SK-N-SH (cell line): ENCODE measurements around the gene SGPP1. TPM values are rescaled to one million over a fixed set of nuclear protein-coding genes. Genes with fewer than 3 reads are reported as not detected.

ENCODE experiments used
- CTCF ChIA-PET: fragments of 300-600, 350-600 bp; formaldehyde crosslinking; extraction: SDS; loops from one replicate; lab custom pipeline; 2021; lab: Yijun Ruan, JAX
- POLR2A ChIA-PET: fragments of 350-600 bp; sonication (Branson Sonifier 250); formaldehyde crosslinking; extraction: SDS; loops from one replicate; lab custom pipeline; 2020; ENCODE audit warnings: antibody characterized with exemption, inconsistent platforms; lab: Yijun Ruan, JAX
- DNase-seq: peaks from one replicate; pipeline ENCODE4 v3.0.0; 2012
- H2AFZ ChIP-seq: fragments of 200-600 bp; sonication (generic); 2 replicates; pipeline ENCODE4 v1.8.1; 2016; ENCODE audit warnings: antibody characterized with exemption, mild to moderate bottlenecking, low read depth
- H3F3A ChIP-seq: fragments of 200-600 bp; sonication (generic); replicated peaks from 2 replicates; pipeline ENCODE3; 2016; ENCODE audit warnings: antibody characterized with exemption, mild to moderate bottlenecking; ENCODE audit not compliant: insufficient read depth
- H3K27ac ChIP-seq, 2 experiments: fragments of 200-500 bp in 1 of 2; fragments of 200-600 bp in 1 of 2; sonication (Bioruptor generic) in 1 of 2; sonication (generic), shearing (Covaris generic) in 1 of 2; 2 replicates each; pipeline versions ENCODE4 v1.5.1 to v1.6.1; 2014 to 2016; ENCODE audit warnings: low read depth in 2 of 2, inconsistent platforms in 1 of 2, low read length in 1 of 2, mild to moderate bottlenecking in 1 of 2, mixed read lengths in 1 of 2
- H3K27me3 ChIP-seq: fragments of 200-600 bp; sonication (generic), shearing (Covaris generic); 2 replicates; pipeline ENCODE4 v1.6.1; 2016; ENCODE audit warnings: mixed run types; ENCODE audit not compliant: insufficient read depth
- H3K36me3 ChIP-seq, 2 experiments: fragments of 200-500 bp in 1 of 2; fragments of 200-600 bp in 1 of 2; sonication (Bioruptor generic) in 1 of 2; sonication (generic) in 1 of 2; replicated peaks in 1 of 2; 2 replicates each; pipeline versions ENCODE3 to v1.5.1; 2014 to 2016; ENCODE audit warnings: low read length in 1 of 2, mild to moderate bottlenecking in 1 of 2; ENCODE audit not compliant: insufficient read depth in 2 of 2, control insufficient read depth in 1 of 2
- H3K4me1 ChIP-seq, 2 experiments: fragments of 200-500 bp in 1 of 2; fragments of 200-600 bp in 1 of 2; sonication (Bioruptor generic) in 1 of 2; sonication (generic), shearing (Covaris generic) in 1 of 2; 2 replicates each; pipeline versions ENCODE4 v1.5.1 to v1.6.1; 2014 to 2016; ENCODE audit warnings: low read depth in 1 of 2, low read length in 1 of 2, mixed run types in 1 of 2; ENCODE audit not compliant: insufficient read depth in 2 of 2, control insufficient read depth in 1 of 2
- H3K4me2 ChIP-seq: fragments of 200-600 bp; sonication (generic), shearing (Covaris generic); 2 replicates; pipeline ENCODE4 v1.6.1; 2017; ENCODE audit warnings: mixed run types
- H3K4me3 ChIP-seq, 2 experiments: fragments of 200-500 bp in 1 of 2; fragments of 200-600 bp in 1 of 2; sonication (Bioruptor generic) in 1 of 2; sonication (generic), shearing (Covaris generic) in 1 of 2; 2 replicates each; pipeline versions ENCODE4 v1.5.1 to v1.8.1; 2014 to 2016; ENCODE audit warnings: low read depth in 2 of 2, inconsistent platforms in 1 of 2, low read length in 1 of 2, mild to moderate bottlenecking in 1 of 2, mixed read lengths in 1 of 2, moderate library complexity in 1 of 2
- H3K79me2 ChIP-seq: fragments of 200-600 bp; sonication (generic); 2 replicates; pipeline ENCODE4 v1.8.1; 2017; ENCODE audit warnings: mild to moderate bottlenecking; ENCODE audit not compliant: insufficient read depth
- H3K9ac ChIP-seq: fragments of 200-600 bp; sonication (generic); 2 replicates; pipeline ENCODE4 v1.6.1; 2017; ENCODE audit warnings: mixed run types
- H3K9me2 ChIP-seq: fragments of 200-600 bp; sonication (generic); 2 replicates; pipeline ENCODE4 v1.6.1; 2017; ENCODE audit warnings: mixed run types
- H3K9me3 ChIP-seq: fragments of 200-600 bp; sonication (generic); 2 replicates; pipeline ENCODE4 v1.6.1; 2017; ENCODE audit warnings: mixed run types, mild to moderate bottlenecking, moderate library complexity
- H4K20me1 ChIP-seq: fragments of 200-600 bp; sonication (generic); 2 replicates; pipeline ENCODE4 v1.6.1; 2017; ENCODE audit warnings: mild to moderate bottlenecking, mixed run types; ENCODE audit not compliant: insufficient read depth
- CHD2 ChIP-seq: fragments of 150-350 bp; IDR thresholded peaks from 2 replicates; pipeline ENCODE4 v1.6.1; 2018; ENCODE audit warnings: low read length; ENCODE audit not compliant: partially characterized antibody
- ELF1 ChIP-seq: IDR thresholded peaks from 2 replicates; pipeline ENCODE4 v1.4.0; 2012
- EP300 ChIP-seq, 2 experiments: IDR thresholded peaks; 2 replicates each; pipeline versions ENCODE4 v1.4.0 to v1.6.1; 2012; ENCODE audit warnings: borderline replicate concordance in 1 of 2, low read depth in 1 of 2, low read length in 1 of 2
- EZH2phosphoT487 ChIP-seq: fragments of 200-600 bp; sonication (generic); IDR thresholded peaks from 2 replicates; pipeline ENCODE4 v1.6.1; 2017; ENCODE audit warnings: low read depth, mixed run types, mild to moderate bottlenecking, antibody characterized with exemption, moderate library complexity, borderline replicate concordance
- GABPA ChIP-seq: IDR thresholded peaks from 2 replicates; pipeline ENCODE4 v1.4.0; 2012; ENCODE audit warnings: low read depth, mild to moderate bottlenecking
- JUND ChIP-seq: IDR thresholded peaks from 2 replicates; pipeline ENCODE4 v1.4.0; 2012
- NRF1 ChIP-seq: IDR thresholded peaks from 2 replicates; pipeline ENCODE4 v1.6.1; 2012; ENCODE audit warnings: low read depth, mild to moderate bottlenecking, low read length
- POLR2AphosphoS5 ChIP-seq: IDR thresholded peaks from 2 replicates; pipeline ENCODE4 v1.6.1; 2012; ENCODE audit warnings: low read depth, low read length
- RXRA ChIP-seq: IDR thresholded peaks from 2 replicates; pipeline ENCODE4 v1.4.0; 2012; ENCODE audit warnings: low read depth, mild to moderate bottlenecking, borderline replicate concordance
- SMC3 ChIP-seq: IDR thresholded peaks from 2 replicates; pipeline ENCODE4 v1.6.1; 2012; ENCODE audit warnings: low read depth, low read length, improper control_type of control experiment
- TAF1 ChIP-seq: IDR thresholded peaks from 2 replicates; pipeline ENCODE4 v1.6.1; 2012; ENCODE audit warnings: low read depth, mild to moderate bottlenecking, low read length, moderate library complexity, borderline replicate concordance
- YY1 ChIP-seq: IDR thresholded peaks from 2 replicates; pipeline ENCODE4 v1.4.0; 2012; ENCODE audit warnings: low read depth, mild to moderate bottlenecking
- WGBS: methylation state at CpG from one replicate; pipeline ENCODE4 v1.1.6; 2017; ENCODE audit warnings: low lambda C conversion rate; 5-methylcytosine and 5-hydroxymethylcytosine counted together
- polyA plus RNA-seq, 3 experiments: library from polyadenylated mRNA; depleted of rRNA; stranded (reverse); fragments of >200 nt; gene quantifications; 2 replicates each; pipeline ENCODE4 v1.2.3, GENCODE V29; 2012
- TF ChIP-seq, protein P1 (sequence below): IDR thresholded peaks from 2 replicates; pipeline ENCODE4 v1.4.0; 2012; ENCODE audit warnings: low read depth, borderline replicate concordance
- TF ChIP-seq, protein P2 (sequence below): IDR thresholded peaks from 2 replicates; pipeline ENCODE4; 2012
- TF ChIP-seq, protein P3 (sequence below): IDR thresholded peaks from 2 replicates; pipeline ENCODE4 v1.4.0; 2012; ENCODE audit warnings: low read depth, borderline replicate concordance
- TF ChIP-seq, protein P4 (sequence below): fragments of 200-600 bp; sonication (generic); IDR thresholded peaks from 2 replicates; pipeline ENCODE4 v1.6.1; 2017; ENCODE audit warnings: antibody characterized with exemption, mild to moderate bottlenecking, moderate library complexity

Gene SGPP1
- polyA plus RNA-seq, 1 of the 3 experiments (the other 2 are of a cell fraction), result 8.4 TPM

DNA sequence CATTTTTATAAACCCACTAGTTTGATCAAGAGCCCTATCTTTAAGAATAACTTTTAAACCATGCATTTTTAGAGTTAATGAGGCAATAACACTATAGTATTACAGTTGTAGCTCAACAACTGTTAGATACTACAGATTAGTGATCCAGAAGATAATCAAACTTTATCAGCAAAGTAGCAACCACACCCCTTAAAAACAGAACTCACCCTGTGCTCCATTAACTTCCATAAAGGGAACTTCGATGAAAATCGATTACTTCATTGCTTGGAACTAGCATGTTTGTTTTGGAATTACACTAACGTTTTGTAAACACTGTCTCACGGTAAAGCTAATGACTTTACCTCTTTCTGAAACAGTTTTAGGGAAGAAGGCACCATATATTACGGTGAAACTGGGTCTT is 1.4 kb downstream of the SGPP1 start:
- Histone ChIP-seq H3K9me3 (no peaks in the 10 kb centered on the region), H3K36me3 (peaks cover 0 to 7% of the 10 kb centered on the region in 2 experiments), H4K20me1 (0 out of 2 replicates have a peak, but pooled peaks cover 7% of the 10 kb centered on the region)
- no peak for TF ChIP-seq JUND
- TF ChIP-seq TAF1, result no peak
- no peak for TF ChIP-seq EP300 (IDR thresholded peaks at IDR 0.05; ENCODE audit: borderline replicate concordance in 1 of 2, low read depth in 1 of 2, low read length in 1 of 2)
- TF ChIP-seq, all 33 proteins: peak for 0
- H3K9ac ChIP-seq, result peak overlapping the region; percentile 81
- no peaks in the 10 kb centered on the region for H3K9me2 ChIP-seq
- H2AFZ ChIP-seq, result peak overlapping the region; percentile 53; the same call in 1 of the 2 replicates
- CTCF ChIA-PET, result interaction anchor here (1.3 kb wide), 1 partner anchor 338 kb away, joined by 3 read pairs; no protein-coding TSS in a partner anchor
- peaks cover 0 to 7% of the 10 kb centered on the region in 2 experiments; a peak in 3 of 4 replicates for H3K4me1 ChIP-seq
- H3F3A ChIP-seq, result peaks cover 6% of the 10 kb centered on the region
- H3K79me2 ChIP-seq, result peaks cover 42% of the 10 kb centered on the region
- DNase-seq, result no peak
- 10% methylated on average over 5 of the region's 5 CpGs for WGBS
- H3K27me3 ChIP-seq, result no peaks in the 10 kb centered on the region
- peak overlapping the region; percentile 88 for H3K4me2 ChIP-seq
- POLR2A ChIA-PET, result interaction anchor here (1.8 kb wide), 1 partner anchor 85 kb away, joined by 4 read pairs; the partner anchor contains the start of gene WDR89
- peak overlapping the region in 1 of 2 experiments; percentile 61; a peak in 1 of 4 replicates for H3K27ac ChIP-seq
- peak overlapping the region; percentile 72 to 82 for H3K4me3 ChIP-seq

DNA sequence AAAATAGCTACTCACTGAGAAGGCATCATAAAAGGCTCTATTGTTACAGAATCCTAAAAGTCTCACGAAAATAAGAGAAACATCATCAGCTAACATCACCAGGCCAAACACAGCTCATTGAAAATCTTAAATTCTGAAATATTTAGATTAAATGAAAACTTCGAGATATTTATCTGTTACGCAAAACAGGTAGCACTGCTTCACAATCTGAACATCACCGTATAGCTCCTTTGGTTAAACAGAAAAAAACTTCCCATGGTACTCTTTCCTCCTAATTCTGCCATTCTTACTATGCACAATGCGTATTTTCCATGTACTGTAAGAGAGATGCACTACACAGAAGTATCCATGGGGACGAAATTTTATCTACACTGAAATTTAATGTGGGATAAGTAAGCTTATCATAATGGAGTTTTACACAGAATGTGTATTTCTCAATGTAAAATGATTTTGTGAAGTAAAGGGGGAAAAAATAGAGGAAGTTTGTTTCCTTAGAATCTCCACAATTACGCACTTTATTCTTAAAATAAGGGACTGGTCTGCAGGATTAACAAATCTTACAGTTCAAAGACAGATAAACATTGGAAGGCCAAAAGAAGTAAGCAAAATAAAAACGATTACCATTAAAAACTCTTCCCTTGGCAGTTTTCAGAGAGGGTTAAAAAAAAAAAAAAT is 1.9 kb downstream of the SGPP1 start:
- WGBS, result 62% methylated on average over 8 of the region's 8 CpGs
- H3K4me2 ChIP-seq, result peak overlapping the region; percentile 88
- peak; percentile 16 for DNase-seq
- no peaks in the 10 kb centered on the region for H3K9me2 ChIP-seq
- H3K9me3 ChIP-seq, result no peaks in the 10 kb centered on the region
- TF ChIP-seq JUND (no peak), YY1 (no peak), CHD2 (no peak), SMC3 (no peak), EZH2phosphoT487 (no peak), NRF1 (no peak), RXRA (no peak), POLR2AphosphoS5 (no peak), EP300 (IDR thresholded peaks at IDR 0.05; ENCODE audit: borderline replicate concordance in 1 of 2, low read depth in 1 of 2, low read length in 1 of 2) (no peak), GABPA (no peak), ELF1 (no peak)
- TF ChIP-seq, protein P1, sequence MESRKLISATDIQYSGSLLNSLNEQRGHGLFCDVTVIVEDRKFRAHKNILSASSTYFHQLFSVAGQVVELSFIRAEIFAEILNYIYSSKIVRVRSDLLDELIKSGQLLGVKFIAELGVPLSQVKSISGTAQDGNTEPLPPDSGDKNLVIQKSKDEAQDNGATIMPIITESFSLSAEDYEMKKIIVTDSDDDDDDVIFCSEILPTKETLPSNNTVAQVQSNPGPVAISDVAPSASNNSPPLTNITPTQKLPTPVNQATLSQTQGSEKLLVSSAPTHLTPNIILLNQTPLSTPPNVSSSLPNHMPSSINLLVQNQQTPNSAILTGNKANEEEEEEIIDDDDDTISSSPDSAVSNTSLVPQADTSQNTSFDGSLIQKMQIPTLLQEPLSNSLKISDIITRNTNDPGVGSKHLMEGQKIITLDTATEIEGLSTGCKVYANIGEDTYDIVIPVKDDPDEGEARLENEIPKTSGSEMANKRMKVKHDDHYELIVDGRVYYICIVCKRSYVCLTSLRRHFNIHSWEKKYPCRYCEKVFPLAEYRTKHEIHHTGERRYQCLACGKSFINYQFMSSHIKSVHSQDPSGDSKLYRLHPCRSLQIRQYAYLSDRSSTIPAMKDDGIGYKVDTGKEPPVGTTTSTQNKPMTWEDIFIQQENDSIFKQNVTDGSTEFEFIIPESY, result no peak
- TF ChIP-seq, protein P2, sequence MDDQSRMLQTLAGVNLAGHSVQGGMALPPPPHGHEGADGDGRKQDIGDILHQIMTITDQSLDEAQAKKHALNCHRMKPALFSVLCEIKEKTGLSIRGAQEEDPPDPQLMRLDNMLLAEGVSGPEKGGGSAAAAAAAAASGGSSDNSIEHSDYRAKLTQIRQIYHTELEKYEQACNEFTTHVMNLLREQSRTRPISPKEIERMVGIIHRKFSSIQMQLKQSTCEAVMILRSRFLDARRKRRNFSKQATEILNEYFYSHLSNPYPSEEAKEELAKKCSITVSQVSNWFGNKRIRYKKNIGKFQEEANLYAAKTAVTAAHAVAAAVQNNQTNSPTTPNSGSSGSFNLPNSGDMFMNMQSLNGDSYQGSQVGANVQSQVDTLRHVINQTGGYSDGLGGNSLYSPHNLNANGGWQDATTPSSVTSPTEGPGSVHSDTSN, result no peak
- TF ChIP-seq, protein P3, sequence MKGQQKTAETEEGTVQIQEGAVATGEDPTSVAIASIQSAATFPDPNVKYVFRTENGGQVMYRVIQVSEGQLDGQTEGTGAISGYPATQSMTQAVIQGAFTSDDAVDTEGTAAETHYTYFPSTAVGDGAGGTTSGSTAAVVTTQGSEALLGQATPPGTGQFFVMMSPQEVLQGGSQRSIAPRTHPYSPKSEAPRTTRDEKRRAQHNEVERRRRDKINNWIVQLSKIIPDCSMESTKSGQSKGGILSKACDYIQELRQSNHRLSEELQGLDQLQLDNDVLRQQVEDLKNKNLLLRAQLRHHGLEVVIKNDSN, result no peak
- TF ChIP-seq, protein P4, sequence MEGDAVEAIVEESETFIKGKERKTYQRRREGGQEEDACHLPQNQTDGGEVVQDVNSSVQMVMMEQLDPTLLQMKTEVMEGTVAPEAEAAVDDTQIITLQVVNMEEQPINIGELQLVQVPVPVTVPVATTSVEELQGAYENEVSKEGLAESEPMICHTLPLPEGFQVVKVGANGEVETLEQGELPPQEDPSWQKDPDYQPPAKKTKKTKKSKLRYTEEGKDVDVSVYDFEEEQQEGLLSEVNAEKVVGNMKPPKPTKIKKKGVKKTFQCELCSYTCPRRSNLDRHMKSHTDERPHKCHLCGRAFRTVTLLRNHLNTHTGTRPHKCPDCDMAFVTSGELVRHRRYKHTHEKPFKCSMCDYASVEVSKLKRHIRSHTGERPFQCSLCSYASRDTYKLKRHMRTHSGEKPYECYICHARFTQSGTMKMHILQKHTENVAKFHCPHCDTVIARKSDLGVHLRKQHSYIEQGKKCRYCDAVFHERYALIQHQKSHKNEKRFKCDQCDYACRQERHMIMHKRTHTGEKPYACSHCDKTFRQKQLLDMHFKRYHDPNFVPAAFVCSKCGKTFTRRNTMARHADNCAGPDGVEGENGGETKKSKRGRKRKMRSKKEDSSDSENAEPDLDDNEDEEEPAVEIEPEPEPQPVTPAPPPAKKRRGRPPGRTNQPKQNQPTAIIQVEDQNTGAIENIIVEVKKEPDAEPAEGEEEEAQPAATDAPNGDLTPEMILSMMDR, result no peak
- ChIA-PET CTCF (interaction anchor here (1.0 to 1.3 kb wide), 5 partner anchors 15 to 343 kb away, joined by 3 to 4 read pairs (median 3); partner anchors contain the start of gene WDR89), POLR2A (interaction anchor here (0.8 to 1.8 kb wide), 2 partner anchors 84 to 183 kb away, joined by 3 to 4 read pairs; partner anchors contain the start of genes PPP2R5E and WDR89)
- no peak overlapping the region for H3K27ac ChIP-seq
- H3F3A ChIP-seq, result peaks cover 6% of the 10 kb centered on the region
- peaks cover 48% of the 10 kb centered on the region for H3K79me2 ChIP-seq
- H3K9ac ChIP-seq, result peak overlapping the region; percentile 81; the same call in 1 of the 2 replicates
- peaks cover 0 to 7% of the 10 kb centered on the region in 2 experiments; a peak in 3 of 4 replicates for H3K4me1 ChIP-seq
- H3K27me3 ChIP-seq, result no peaks in the 10 kb centered on the region
- no peak overlapping the region for H2AFZ ChIP-seq
- H3K4me3 ChIP-seq, result peak overlapping the region; percentile 72 to 82; a peak in 3 of 4 replicates
- H3K36me3 ChIP-seq, result peaks cover 0 to 8% of the 10 kb centered on the region in 2 experiments
- H4K20me1 ChIP-seq, result 0 out of 2 replicates have a peak, but pooled peaks cover 7% of the 10 kb centered on the region
